H1 (cell line): Measurements from ENCODE around the gene LAYN.

Experiments
- ATF3 ChIP-seq: IDR thresholded peaks from 2 replicates; pipeline ENCODE4 v1.6.1; 2011; ENCODE audit warnings: low read depth, mild to moderate bottlenecking, low read length; ENCODE audit not compliant: insufficient read depth
- CTCF ChIP-seq, 3 experiments: IDR thresholded peaks; 1 replicate in 2 of 3; 2 replicates in 1 of 3; pipeline versions ENCODE4 v1.5.1 to v1.6.1; 2011; ENCODE audit warnings: low read length in 3 of 3, mild to moderate bottlenecking in 3 of 3, inconsistent platforms in 2 of 3, low read depth in 1 of 3, moderate library complexity in 1 of 3; ENCODE audit not compliant: insufficient read depth in 1 of 3; ENCODE audit errors: control extremely low read depth in 1 of 3
- GTF2F1 ChIP-seq: IDR thresholded peaks from 2 replicates; pipeline ENCODE4 v1.6.1; 2012; ENCODE audit warnings: low read depth, low read length, improper control_type of control experiment, borderline replicate concordance
- JUND ChIP-seq: IDR thresholded peaks from 2 replicates; pipeline ENCODE4 v1.6.1; 2011; ENCODE audit warnings: mild to moderate bottlenecking, improper control_type of control experiment, low read length
- RAD21 ChIP-seq, 2 experiments: IDR thresholded peaks in 1 of 2; conservative IDR thresholded peaks in 1 of 2; 2 replicates each; pipeline ENCODE4 v1.6.1; 2011; ENCODE audit warnings: low read depth in 2 of 2, low read length in 2 of 2, improper control_type of control experiment in 1 of 2, inconsistent platforms in 1 of 2, mild to moderate bottlenecking in 1 of 2, moderate library complexity in 1 of 2
- RFX5 ChIP-seq: IDR thresholded peaks from 2 replicates; pipeline ENCODE4 v1.6.1; 2011; ENCODE audit warnings: low read depth, low read length, improper control_type of control experiment, borderline replicate concordance
- RXRA ChIP-seq: IDR thresholded peaks from 2 replicates; pipeline ENCODE4 v1.6.1; 2011; ENCODE audit warnings: low read depth, mild to moderate bottlenecking, low read length, moderate library complexity; ENCODE audit not compliant: insufficient read depth
- SIN3A ChIP-seq, 2 experiments: IDR thresholded peaks in 1 of 2; conservative IDR thresholded peaks in 1 of 2; 2 replicates each; pipeline ENCODE4 v1.6.1; 2011 to 2012; ENCODE audit warnings: low read length in 2 of 2, improper control_type of control experiment in 1 of 2, low read depth in 1 of 2, mild to moderate bottlenecking in 1 of 2
- SP1 ChIP-seq: IDR thresholded peaks from 2 replicates; pipeline ENCODE4 v1.6.1; 2011; ENCODE audit warnings: low read depth, low read length
- YY1 ChIP-seq: IDR thresholded peaks from 2 replicates; pipeline ENCODE4 v1.6.1; 2011; ENCODE audit warnings: low read depth, mild to moderate bottlenecking, low read length

- TF ChIP-seq CTCF (IDR thresholded peaks at IDR 0.05; ENCODE audit: control extremely low read depth in 1 of 3, insufficient read depth in 1 of 3, low read depth in 1 of 3, low read length in 3 of 3): no peak
- TF ChIP-seq SIN3A (conservative IDR thresholded peaks at IDR 0.05 in 1 of 2, IDR thresholded peaks at IDR 0.05 in 1 of 2; ENCODE audit: low read depth in 1 of 2, low read length in 2 of 2): no peak
- TF ChIP-seq YY1: no peak
- no peak for TF ChIP-seq JUND
- no peak for TF ChIP-seq RFX5
- TF ChIP-seq ATF3: no peak
- no peak for TF ChIP-seq RAD21 (IDR thresholded peaks at IDR 0.05 in 1 of 2, conservative IDR thresholded peaks at IDR 0.05 in 1 of 2; ENCODE audit: low read depth in 2 of 2, low read length in 2 of 2)
- no peak for TF ChIP-seq RXRA
- TF ChIP-seq GTF2F1: no peak
- no peak for TF ChIP-seq SP1
These were observed 32.1 kb downstream of the LAYN start for GRCh38 chr11:111572581-111572980.
